ENCODE results near the gene BNC2.

The BNC2 gene

GRCh38 chr9:16496908-16497307 lies 373.6 kb downstream of the BNC2 start:
- Histone ChIP-seq H3K4me2 (ENCODE audit: low read depth, low read length, poor library complexity, severe bottlenecking) (no peak overlapping the region), H3K9ac (ENCODE audit: low read depth, low read length, poor library complexity, severe bottlenecking) (no peak overlapping the region), H3K4me1 (ENCODE audit: insufficient read depth, low read length, poor library complexity, severe bottlenecking) (peaks cover 4% of the 10 kb centered on the region), H3K79me2 (ENCODE audit: insufficient read depth, low read length) (no peaks in the 10 kb centered on the region), H3K4me3 (ENCODE audit: low read length, poor library complexity, severe bottlenecking) (no peak overlapping the region), H4K20me1 (ENCODE audit: insufficient read depth, low read length, poor library complexity, severe bottlenecking) (no peaks in the 10 kb centered on the region), H2AFZ (ENCODE audit: low read length) (no peak overlapping the region), H3K27me3 (ENCODE audit: insufficient read depth, low read length, poor library complexity, severe bottlenecking) (no peaks in the 10 kb centered on the region), H3K9me3 (ENCODE audit: insufficient read depth, low read depth, low read length) (no peaks in the 10 kb centered on the region), H3K9me2 (replicated peaks; ENCODE audit: low read depth, low read length) (no peaks in the 10 kb centered on the region), H3K36me3 (ENCODE audit: insufficient read depth, low read length) (no peaks in the 10 kb centered on the region), H3F3A (ENCODE audit: low read depth) (no peaks in the 10 kb centered on the region)
- TF ChIP-seq EZH2phosphoT487 (IDR thresholded peaks at IDR 0.05; ENCODE audit: borderline replicate concordance) = no peak
- no peak for TF ChIP-seq CTCF (conservative IDR thresholded peaks at IDR 0.05; ENCODE audit: low read length)

- Histone ChIP-seq H3K9me2 (replicated peaks; ENCODE audit: low read depth, low read length) (no peaks in the 10 kb centered on the region), H3K4me1 (ENCODE audit: insufficient read depth, low read length, poor library complexity, severe bottlenecking) (peaks cover 1% of the 10 kb centered on the region), H3K9ac (ENCODE audit: low read depth, low read length, poor library complexity, severe bottlenecking) (no peak overlapping the region), H2AFZ (ENCODE audit: low read length) (no peak overlapping the region), H3K9me3 (ENCODE audit: insufficient read depth, low read depth, low read length) (no peaks in the 10 kb centered on the region), H3K79me2 (ENCODE audit: insufficient read depth, low read length) (no peaks in the 10 kb centered on the region), H3K4me2 (ENCODE audit: low read depth, low read length, poor library complexity, severe bottlenecking) (no peak overlapping the region), H4K20me1 (ENCODE audit: insufficient read depth, low read length, poor library complexity, severe bottlenecking) (no peaks in the 10 kb centered on the region), H3F3A (ENCODE audit: low read depth) (no peaks in the 10 kb centered on the region), H3K36me3 (ENCODE audit: insufficient read depth, low read length) (no peaks in the 10 kb centered on the region), H3K27me3 (ENCODE audit: insufficient read depth, low read length, poor library complexity, severe bottlenecking) (no peaks in the 10 kb centered on the region), H3K4me3 (ENCODE audit: low read length, poor library complexity, severe bottlenecking) (no peak overlapping the region)
- TF ChIP-seq EZH2phosphoT487 (IDR thresholded peaks at IDR 0.05; ENCODE audit: borderline replicate concordance) (no peak), CTCF (conservative IDR thresholded peaks at IDR 0.05; ENCODE audit: low read length) (no peak)
Observed at GRCh38 chr9:16487915-16488314, 382.6 kb downstream of the BNC2 start.

GRCh38 chr9:16485575-16486321 lies 384.7 kb downstream of the BNC2 start:
- H3K9ac ChIP-seq (ENCODE audit: low read depth, low read length, poor library complexity, severe bottlenecking) = no peak overlapping the region
- H3K9me3 ChIP-seq (ENCODE audit: insufficient read depth, low read depth, low read length) = no peaks in the 10 kb centered on the region
- no peak overlapping the region for H3K4me2 ChIP-seq (ENCODE audit: low read depth, low read length, poor library complexity, severe bottlenecking)
- H3K36me3 ChIP-seq (ENCODE audit: insufficient read depth, low read length) = no peaks in the 10 kb centered on the region
- H3F3A ChIP-seq (ENCODE audit: low read depth) = no peaks in the 10 kb centered on the region
- TF ChIP-seq CTCF (conservative IDR thresholded peaks at IDR 0.05; ENCODE audit: low read length) (no peak), EZH2phosphoT487 (IDR thresholded peaks at IDR 0.05; ENCODE audit: borderline replicate concordance) (no peak)
- H3K79me2 ChIP-seq (ENCODE audit: insufficient read depth, low read length) = no peaks in the 10 kb centered on the region
- H4K20me1 ChIP-seq (ENCODE audit: insufficient read depth, low read length, poor library complexity, severe bottlenecking) = no peaks in the 10 kb centered on the region
- no peaks in the 10 kb centered on the region for H3K9me2 ChIP-seq (replicated peaks; ENCODE audit: low read depth, low read length)
- no peak overlapping the region for H3K4me3 ChIP-seq (ENCODE audit: low read length, poor library complexity, severe bottlenecking)
- no peaks in the 10 kb centered on the region for H3K4me1 ChIP-seq (ENCODE audit: insufficient read depth, low read length, poor library complexity, severe bottlenecking)
- H3K27me3 ChIP-seq (ENCODE audit: insufficient read depth, low read length, poor library complexity, severe bottlenecking) = no peaks in the 10 kb centered on the region
- no peak overlapping the region for H2AFZ ChIP-seq (ENCODE audit: low read length)

All from Loucy (cell line).